GM03348 (cell line): ENCODE data around the gene XYLB.
A peak's percentile ranks its signal among the peaks of the same experiment; 100 is the strongest.
"Not testable (repeated sequence)": the region's sequence is repeated elsewhere in the genome, so short reads cannot be mapped to it uniquely, and the experiment has no call there.

Experiments
- DNase-seq: peaks from one replicate; pipeline ENCODE4 v3.0.0; 2012; ENCODE audit warnings: low spot score

XYLB gene

GRCh38 chr3:38346587-38347410, at the start of gene XYLB:
TSS of gene XYLB (plus strand) at chr3:38346785. CDS start at chr3:38346869, 84 bp downstream.
- peak; percentile 98 for DNase-seq

GRCh38 chr3:38297053-38297452, 49.5 kb upstream of the XYLB start:
- not testable (repeated sequence) for DNase-seq

- no peak for DNase-seq
Observed at GRCh38 chr3:38297537-38297936, 49.0 kb upstream of the XYLB start.

GRCh38 chr3:38297947-38298711, 48.5 kb upstream of the XYLB start:
- peak; percentile 27 for DNase-seq

DNA sequence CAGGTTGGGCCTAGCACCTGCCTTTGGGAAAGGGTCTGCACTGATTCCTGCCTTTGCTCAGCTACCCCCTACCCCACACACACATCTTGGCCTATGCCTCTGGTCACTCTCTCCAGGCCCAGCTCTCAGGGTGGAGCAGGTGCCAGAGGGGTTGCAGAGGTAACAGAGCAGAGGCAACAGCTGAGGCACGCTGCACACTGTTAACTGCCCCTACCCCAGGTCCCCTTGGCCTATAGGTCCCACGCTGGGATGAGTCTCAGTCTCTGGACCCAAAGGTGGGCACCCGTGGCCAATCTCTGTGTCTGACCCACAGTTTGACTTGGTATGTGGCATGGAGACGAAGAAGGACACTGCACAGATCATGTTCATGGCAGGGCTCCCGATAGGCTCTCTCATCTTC, 39.6 kb upstream of the XYLB start:
- no peak for DNase-seq

GRCh38 chr3:38307599-38307998, 39.0 kb upstream of the XYLB start:
- DNase-seq: no peak

DNA sequence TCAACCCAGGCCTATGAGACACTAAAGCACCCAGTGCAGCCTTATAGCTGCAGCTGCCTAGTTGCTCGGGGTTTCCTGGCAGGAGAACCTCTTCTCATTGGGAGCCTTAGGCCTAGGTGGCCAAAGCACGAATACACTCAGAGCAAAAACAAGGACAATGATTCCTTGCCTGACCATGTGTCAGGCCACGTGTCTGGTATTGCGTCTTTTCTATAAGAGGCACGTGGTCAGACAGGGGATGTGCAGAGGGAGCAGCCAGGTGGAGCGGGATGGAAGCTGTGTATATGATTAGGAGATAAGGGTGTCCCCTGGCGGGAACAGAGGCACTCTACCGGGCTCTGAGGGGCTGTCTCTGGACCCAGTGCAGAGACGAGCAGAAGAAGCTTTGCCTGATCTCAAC, 38.1 kb upstream of the XYLB start:
- no peak for DNase-seq

- no peak for DNase-seq
Observed at GRCh38 chr3:38311476-38311875, 35.1 kb upstream of the XYLB start.

DNA sequence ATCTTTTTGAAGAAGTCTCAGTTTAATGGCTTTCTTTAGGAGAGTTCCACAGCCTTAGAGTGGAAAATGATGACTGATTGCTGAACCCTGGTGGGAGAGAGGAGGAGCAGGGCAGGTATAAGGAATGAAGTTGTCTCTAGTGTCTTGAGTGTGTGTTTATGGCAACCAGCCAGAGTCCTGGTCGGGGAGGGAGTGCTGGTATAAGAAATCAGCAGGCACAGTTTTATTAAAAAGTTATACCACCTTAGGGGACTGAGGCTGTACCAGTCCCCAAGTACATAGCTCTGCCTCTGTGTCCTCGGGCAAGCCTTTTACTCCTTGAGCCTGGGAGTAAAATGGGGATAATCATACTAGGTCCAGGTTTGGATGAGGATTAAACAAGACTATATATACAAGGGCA, 34.6 kb upstream of the XYLB start:
- no peak for DNase-seq

DNA sequence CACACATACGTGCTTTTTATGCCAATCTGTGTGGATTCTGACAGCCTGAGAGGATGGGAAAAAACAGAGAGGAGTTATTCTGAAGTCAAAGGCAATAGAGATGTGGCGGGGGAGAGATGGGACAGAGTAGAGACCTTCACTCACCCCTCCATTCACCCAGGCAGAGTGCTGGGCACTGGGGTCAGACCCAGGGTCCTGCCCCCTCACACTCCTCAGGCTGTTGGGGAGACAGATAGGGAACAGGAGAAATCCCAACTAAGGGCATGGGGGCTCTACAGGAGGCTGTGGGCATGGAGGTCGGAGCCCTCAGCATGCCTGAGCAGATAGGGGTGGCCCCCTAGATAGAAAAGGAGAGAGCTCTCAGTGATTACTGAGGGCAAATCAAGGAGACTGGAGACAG, 34.2 kb upstream of the XYLB start:
- no peak for DNase-seq

DNA sequence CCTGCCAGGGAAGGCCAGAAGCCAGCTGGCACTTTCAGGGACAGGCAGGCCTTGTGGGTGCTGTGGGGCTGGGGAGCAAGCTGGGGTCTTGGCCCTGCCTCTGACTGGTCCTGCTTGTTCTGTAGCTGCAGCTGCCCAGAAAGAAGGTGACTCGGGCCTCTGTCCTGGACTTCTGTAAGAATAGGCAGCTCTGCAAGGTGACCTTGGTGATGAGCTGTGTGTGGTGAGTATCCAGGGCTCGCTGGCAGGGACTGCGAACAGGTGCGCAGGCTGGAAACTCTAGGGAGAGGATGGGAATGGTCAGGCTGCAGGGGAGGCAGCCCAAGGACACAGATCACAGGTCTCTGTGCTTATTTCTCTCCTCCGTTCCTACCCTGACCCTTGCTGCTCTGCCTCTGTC, 33.3 kb upstream of the XYLB start:
- DNase-seq: no peak

DNA sequence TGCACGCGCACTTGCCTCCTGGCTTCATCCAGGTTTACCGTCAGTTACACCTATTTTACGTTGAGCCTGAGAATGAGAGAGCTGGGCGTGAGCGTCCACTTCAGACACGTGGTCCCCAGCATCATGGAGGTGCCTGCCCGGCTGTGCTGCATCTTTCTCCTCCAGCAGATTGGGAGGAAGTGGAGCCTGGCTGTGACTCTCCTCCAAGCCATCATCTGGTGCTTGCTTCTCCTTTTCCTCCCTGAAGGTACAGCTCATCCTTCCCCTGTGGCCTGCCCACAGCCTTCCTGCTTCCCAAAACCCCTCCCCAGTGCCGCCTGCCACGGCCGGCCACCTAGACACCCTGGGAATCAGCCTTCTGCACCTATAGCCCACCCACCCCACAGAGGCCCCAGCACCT, 32.9 kb upstream of the XYLB start:
- DNase-seq: no peak

DNA sequence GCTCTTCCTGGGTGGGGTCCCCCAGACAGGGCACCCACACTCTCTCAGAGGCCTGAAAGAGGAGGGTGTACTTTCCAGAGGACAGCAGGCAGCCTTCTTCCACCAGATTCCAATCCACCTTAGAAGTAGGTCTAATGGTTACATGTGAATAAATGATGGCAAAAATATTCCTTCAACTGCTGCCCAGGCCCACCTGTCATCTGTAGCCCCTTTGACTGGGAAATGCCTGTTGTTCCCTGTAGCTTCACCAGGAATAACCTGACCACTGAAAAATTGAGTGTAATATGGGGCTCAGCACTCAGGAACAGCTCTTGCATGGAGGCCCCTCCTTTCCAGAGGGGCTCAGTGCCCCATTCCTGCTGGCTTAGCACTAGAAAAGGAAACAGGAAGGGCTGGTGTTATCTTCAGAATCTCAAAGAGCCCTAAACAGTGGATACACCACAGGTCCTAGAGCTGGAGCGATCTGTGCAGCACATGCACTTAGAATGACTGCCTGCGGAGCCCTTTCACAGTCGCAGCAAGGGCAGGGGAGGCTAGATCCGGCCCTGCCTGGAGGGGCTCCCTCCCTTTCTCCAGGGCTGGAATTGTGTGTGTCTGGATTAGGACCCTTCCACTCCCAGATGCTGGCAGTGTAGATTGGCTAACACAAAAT, 32.3 kb upstream of the XYLB start:
- no peak for DNase-seq

DNA sequence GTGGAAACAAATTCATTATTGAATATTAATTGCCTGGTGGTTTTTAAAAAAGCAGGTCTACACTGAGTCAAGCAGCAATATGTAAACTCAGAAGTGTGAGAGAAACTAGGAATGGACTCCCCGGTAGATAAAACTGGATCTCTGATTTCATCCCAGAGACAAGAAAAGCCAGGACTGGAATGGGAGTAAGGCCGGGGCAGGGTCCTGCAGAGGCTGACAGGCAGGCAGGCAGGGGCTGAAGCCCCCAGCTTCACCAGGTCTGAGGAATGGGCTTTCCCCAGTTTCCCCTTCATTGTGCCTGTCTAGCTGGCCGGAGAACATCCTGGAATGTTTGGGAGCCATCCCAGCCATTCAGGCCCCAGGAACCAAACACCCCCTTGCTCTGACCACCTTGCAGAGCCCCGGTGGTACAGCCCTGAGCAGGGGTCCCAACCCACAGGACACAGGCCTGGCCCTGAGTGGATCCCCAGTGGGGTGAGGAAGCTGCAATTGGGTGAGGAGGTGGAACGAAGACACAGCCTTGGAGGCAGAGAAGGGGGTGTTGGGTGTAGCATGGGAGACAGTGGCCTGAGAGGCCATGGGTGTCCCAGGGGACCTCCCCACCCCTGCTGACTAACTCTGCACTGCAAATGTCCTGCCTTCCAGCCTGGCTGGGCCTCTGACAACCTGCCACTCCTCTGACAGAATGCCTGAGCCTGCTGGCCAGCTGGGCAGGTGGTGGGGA, 31.7 kb upstream of the XYLB start:
- no peak for DNase-seq

DNA sequence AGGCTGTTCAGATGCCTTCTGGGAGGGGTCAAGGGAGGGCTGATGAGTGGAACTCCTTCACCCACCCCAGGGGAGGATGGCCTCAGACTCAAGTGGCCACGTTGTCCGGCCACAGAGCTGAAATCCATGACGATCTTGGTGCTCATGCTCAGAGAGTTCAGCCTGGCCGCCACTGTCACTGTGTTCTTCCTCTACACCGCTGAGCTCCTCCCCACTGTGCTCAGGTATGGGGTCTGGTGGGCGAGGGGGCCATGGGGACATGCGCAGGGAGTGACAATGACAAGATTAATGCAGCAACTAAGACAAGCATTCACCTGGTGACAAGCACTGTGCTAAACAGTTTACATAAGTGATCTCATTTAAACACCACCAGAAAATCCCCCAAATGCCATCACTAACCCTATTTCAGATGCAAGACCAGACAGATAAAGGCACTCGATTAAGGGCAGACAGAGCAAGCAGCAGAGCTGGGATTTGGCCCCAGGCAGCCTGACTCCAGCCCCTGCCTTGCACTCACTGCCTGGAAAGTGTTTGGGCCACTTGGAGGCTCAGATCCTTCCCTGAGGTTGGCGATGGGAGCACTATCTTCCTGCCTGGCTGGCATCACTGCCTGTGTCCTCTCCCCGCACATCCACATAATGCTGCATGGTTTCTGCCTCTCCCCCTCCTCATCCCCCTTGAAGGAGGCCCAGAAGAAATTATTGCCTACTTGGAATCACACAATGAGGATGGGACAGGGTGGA, 30.9 kb upstream of the XYLB start:
- DNase-seq: no peak

DNA sequence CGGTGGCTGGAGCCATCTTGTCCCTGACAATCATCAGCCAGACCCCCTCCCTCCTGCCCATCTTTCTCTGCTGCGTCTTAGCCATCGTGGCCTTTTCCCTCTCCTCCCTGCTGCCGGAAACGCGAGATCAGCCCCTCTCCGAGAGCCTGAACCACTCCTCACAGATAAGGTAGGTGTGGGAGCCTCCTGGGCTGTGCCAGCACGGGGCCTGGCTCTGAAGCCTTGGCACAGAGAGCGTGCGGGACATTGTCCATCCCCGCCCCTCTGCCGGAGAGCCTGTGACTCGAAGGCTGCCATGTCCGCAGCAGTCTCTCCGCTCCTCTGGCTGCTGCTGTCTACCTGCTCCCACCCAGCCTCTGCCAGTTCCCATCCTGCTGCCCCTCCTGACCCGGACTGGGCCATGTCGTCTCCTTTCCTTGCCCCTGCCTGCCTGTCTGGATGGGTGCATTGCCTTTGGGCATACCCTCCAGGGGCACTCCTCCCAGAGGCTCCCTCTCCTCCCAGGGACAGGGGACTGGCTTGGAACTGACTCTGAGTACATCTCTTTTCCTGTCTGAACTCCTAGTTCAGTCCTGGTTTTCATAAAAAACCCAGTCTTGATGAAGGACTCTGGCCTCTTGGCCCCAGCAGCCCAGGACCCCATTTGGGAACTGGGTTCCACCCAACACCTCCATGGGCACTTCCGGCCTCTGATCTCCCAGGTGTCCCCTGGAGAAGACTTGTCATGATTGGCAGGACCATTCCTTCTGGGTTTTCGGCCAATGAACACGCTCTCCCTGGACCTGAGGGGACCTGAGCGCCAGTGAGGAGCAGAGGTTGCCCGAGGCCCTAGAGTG, 30.0 kb upstream of the XYLB start:
- DNase-seq: no peak

DNA sequence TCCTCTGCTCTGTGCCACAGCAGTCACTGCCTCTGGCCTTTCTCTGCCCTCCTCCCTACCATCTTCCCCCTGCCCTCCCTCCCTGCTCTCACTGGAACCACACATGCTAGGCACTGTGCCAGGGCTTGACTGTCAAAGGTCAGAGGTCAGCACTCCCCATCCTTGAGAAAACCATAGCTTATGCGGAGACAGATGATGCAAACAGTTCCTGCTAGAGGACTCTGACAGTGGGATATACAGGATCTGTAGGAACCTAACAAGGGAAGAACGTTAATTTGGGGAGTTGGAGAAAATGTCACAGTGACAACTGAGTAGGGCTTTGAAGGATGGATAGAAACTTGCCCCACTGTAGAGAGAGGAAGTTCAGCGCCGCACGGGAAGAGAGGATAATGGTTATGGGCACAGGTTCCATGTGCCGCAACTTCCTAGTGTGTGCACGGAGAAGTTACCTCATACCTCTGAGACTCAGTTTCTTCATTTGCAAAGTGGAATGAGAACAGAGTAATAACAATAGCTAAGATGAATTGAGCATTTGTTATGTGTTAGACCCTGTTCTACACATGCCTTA, 29.3 kb upstream of the XYLB start:
- no peak for DNase-seq

- no peak for DNase-seq
Observed at GRCh38 chr3:38318766-38319671, 27.6 kb upstream of the XYLB start.

- DNase-seq: not testable (repeated sequence)
Observed at GRCh38 chr3:38320638-38321037, 25.9 kb upstream of the XYLB start.
